ENCODE measurements around the gene SATB1. TPM values are rescaled to one million over a fixed set of nuclear protein-coding genes. Genes with fewer than 3 reads are reported as not detected.

SATB1 gene
- total RNA-seq, 1 experiment from 2014 or later: 2.7 TPM

DNA sequence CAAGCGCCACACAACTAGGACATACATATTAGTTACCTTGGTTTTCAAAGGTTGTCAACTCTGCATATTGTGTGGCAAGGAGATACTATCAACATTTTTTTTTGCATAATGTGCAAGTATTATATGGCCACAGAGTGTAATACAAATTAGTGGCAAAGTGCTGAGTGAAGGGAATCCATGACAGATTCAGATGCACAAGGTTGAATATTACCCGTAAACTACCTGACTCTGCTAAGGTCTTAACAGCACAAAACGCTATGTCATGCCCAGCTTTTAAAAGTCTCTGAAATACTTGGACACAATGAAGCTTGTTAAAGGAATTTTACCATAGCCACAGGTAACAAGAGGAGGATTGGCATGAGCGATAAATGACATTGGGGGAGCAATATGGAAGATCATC is 79.0 kb downstream of the SATB1 start:
- ATAC-seq: no peak
- no peak for DNase-seq (ENCODE audit: low read depth, low spot score)

DNA sequence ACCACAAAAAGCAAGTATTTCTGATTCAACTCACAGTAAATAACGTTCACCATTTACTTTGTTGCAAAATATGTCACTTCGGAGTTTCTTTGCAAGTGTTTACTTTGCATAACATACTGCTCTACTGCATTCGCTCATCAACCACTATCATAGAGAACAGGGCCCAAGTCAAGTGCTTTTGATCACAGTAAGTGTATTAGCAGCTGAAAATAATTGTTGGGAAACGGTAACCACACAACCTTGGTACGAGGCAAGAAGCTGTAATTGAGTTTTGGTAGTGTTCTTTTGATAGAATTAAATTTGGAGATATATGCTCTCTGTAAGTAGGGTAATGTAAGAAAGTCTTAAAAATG is 80.1 kb downstream of the SATB1 start:
- no TSS peak for BruUV-seq (replicated peaks)
- H3K27me3 ChIP-seq (ENCODE audit: insufficient read depth, low read length): no peaks in the 10 kb centered on the region
- no peaks in the 10 kb centered on the region for H3K9me3 ChIP-seq (ENCODE audit: control insufficient read depth in 1 of 2, insufficient read depth in 1 of 2, low read depth in 1 of 2, low read length in 2 of 2)
- H3K4me3 ChIP-seq (replicated peaks in 1 of 2; ENCODE audit: low read depth in 1 of 2, low read length in 2 of 2): no peak overlapping the region
- RAD21 ChIA-PET (ENCODE audit: low non-redundant PET in 1 of 2, low total read pairs in 2 of 2, uncharacterized antibody in 2 of 2, unreplicated experiment in 2 of 2): no interaction called here
- intact Hi-C loops (cut with micrococcal nuclease): no loop called here
- H3K9ac ChIP-seq (ENCODE audit: low read length): no peak overlapping the region
- POLR2A ChIA-PET: no interaction called here
- H3K36me3 ChIP-seq (ENCODE audit: control insufficient read depth in 1 of 2, insufficient read depth in 2 of 2, low read length in 2 of 2): no peaks in the 10 kb centered on the region
- H3K79me2 ChIP-seq (ENCODE audit: insufficient read depth, low read length): no peaks in the 10 kb centered on the region
- H2AFZ ChIP-seq (ENCODE audit: low read depth, low read length, poor library complexity, severe bottlenecking): no peak overlapping the region
- no peak overlapping the region for H3K4me2 ChIP-seq (ENCODE audit: low read length)
- no peak for ATAC-seq
- CTCF ChIA-PET: no interaction called here
- DNase-seq (ENCODE audit: low read depth, low spot score): no peak
- H4K20me1 ChIP-seq (ENCODE audit: insufficient read depth): no peaks in the 10 kb centered on the region
- H3K27ac ChIP-seq (ENCODE audit: low read depth, low read length): no peak overlapping the region
- no peaks in the 10 kb centered on the region for H3K4me1 ChIP-seq (ENCODE audit: control insufficient read depth in 1 of 2, insufficient read depth in 2 of 2, low read length in 2 of 2)
- H3K9me2 ChIP-seq (ENCODE audit: insufficient read depth): no peaks in the 10 kb centered on the region
- TF ChIP-seq SRF (IDR thresholded peaks at IDR 0.05; ENCODE audit: low read depth) (no peak), TCF7L2 (IDR thresholded peaks at IDR 0.05; ENCODE audit: borderline replicate concordance, extremely low read depth, insufficient read depth, insufficient read length) (no peak), JUND (IDR thresholded peaks at IDR 0.05) (no peak), EGR1 (IDR thresholded peaks at IDR 0.05; ENCODE audit: low read depth) (no peak), YY1 (IDR thresholded peaks at IDR 0.05; ENCODE audit: extremely low read depth, insufficient replicate concordance, low read depth, low read length) (no peak), ZNF274 (IDR thresholded peaks at IDR 0.05; ENCODE audit: low read depth, low read length) (no peak), ELF1 (IDR thresholded peaks at IDR 0.05; ENCODE audit: borderline replicate concordance, low read depth) (no peak), CBX3 (IDR thresholded peaks at IDR 0.05; ENCODE audit: low read depth) (no peak)
- TF ChIP-seq, protein P1, sequence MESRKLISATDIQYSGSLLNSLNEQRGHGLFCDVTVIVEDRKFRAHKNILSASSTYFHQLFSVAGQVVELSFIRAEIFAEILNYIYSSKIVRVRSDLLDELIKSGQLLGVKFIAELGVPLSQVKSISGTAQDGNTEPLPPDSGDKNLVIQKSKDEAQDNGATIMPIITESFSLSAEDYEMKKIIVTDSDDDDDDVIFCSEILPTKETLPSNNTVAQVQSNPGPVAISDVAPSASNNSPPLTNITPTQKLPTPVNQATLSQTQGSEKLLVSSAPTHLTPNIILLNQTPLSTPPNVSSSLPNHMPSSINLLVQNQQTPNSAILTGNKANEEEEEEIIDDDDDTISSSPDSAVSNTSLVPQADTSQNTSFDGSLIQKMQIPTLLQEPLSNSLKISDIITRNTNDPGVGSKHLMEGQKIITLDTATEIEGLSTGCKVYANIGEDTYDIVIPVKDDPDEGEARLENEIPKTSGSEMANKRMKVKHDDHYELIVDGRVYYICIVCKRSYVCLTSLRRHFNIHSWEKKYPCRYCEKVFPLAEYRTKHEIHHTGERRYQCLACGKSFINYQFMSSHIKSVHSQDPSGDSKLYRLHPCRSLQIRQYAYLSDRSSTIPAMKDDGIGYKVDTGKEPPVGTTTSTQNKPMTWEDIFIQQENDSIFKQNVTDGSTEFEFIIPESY (IDR thresholded peaks at IDR 0.05; ENCODE audit: extremely low read depth, insufficient replicate concordance, low read length): no peak
- TF ChIP-seq, protein P2, sequence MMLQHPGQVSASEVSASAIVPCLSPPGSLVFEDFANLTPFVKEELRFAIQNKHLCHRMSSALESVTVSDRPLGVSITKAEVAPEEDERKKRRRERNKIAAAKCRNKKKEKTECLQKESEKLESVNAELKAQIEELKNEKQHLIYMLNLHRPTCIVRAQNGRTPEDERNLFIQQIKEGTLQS (IDR thresholded peaks at IDR 0.05): no peak
- TF ChIP-seq, protein P3, sequence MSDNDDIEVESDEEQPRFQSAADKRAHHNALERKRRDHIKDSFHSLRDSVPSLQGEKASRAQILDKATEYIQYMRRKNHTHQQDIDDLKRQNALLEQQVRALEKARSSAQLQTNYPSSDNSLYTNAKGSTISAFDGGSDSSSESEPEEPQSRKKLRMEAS (IDR thresholded peaks at IDR 0.05): no peak
- TF ChIP-seq, protein P4, sequence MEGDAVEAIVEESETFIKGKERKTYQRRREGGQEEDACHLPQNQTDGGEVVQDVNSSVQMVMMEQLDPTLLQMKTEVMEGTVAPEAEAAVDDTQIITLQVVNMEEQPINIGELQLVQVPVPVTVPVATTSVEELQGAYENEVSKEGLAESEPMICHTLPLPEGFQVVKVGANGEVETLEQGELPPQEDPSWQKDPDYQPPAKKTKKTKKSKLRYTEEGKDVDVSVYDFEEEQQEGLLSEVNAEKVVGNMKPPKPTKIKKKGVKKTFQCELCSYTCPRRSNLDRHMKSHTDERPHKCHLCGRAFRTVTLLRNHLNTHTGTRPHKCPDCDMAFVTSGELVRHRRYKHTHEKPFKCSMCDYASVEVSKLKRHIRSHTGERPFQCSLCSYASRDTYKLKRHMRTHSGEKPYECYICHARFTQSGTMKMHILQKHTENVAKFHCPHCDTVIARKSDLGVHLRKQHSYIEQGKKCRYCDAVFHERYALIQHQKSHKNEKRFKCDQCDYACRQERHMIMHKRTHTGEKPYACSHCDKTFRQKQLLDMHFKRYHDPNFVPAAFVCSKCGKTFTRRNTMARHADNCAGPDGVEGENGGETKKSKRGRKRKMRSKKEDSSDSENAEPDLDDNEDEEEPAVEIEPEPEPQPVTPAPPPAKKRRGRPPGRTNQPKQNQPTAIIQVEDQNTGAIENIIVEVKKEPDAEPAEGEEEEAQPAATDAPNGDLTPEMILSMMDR (IDR thresholded peaks at IDR 0.05 in 2 of 3, conservative IDR thresholded peaks at IDR 0.05 in 1 of 3; ENCODE audit: borderline replicate concordance in 1 of 3, insufficient read depth in 1 of 3, low read depth in 2 of 3, low read length in 2 of 3): no peak

More for the DNA sequence above, 79.0 kb downstream of the SATB1 start:
- Histone ChIP-seq H3K4me2 (ENCODE audit: low read length) (no peak overlapping the region), H2AFZ (ENCODE audit: low read depth, low read length, poor library complexity, severe bottlenecking) (no peak overlapping the region), H3K9me3 (ENCODE audit: control insufficient read depth in 1 of 2, insufficient read depth in 1 of 2, low read depth in 1 of 2, low read length in 2 of 2) (no peaks in the 10 kb centered on the region), H3K4me3 (replicated peaks in 1 of 2; ENCODE audit: low read depth in 1 of 2, low read length in 2 of 2) (no peak overlapping the region), H3K36me3 (ENCODE audit: control insufficient read depth in 1 of 2, insufficient read depth in 2 of 2, low read length in 2 of 2) (no peaks in the 10 kb centered on the region), H3K27ac (ENCODE audit: low read depth, low read length) (no peak overlapping the region), H3K27me3 (ENCODE audit: insufficient read depth, low read length) (no peaks in the 10 kb centered on the region), H3K9me2 (ENCODE audit: insufficient read depth) (no peaks in the 10 kb centered on the region), H3K4me1 (ENCODE audit: control insufficient read depth in 1 of 2, insufficient read depth in 2 of 2, low read length in 2 of 2) (no peaks in the 10 kb centered on the region), H4K20me1 (ENCODE audit: insufficient read depth) (no peaks in the 10 kb centered on the region), H3K79me2 (ENCODE audit: insufficient read depth, low read length) (no peaks in the 10 kb centered on the region), H3K9ac (ENCODE audit: low read length) (no peak overlapping the region)
- ChIA-PET CTCF (no interaction called here), RAD21 (ENCODE audit: low non-redundant PET in 1 of 2, low total read pairs in 2 of 2, uncharacterized antibody in 2 of 2, unreplicated experiment in 2 of 2) (no interaction called here), POLR2A (no interaction called here)
- TF ChIP-seq ELF1 (IDR thresholded peaks at IDR 0.05; ENCODE audit: borderline replicate concordance, low read depth) (no peak), EZH2 (IDR thresholded peaks at IDR 0.05) (no peak)
- intact Hi-C loops (cut with micrococcal nuclease): no loop called here
- BruUV-seq (replicated peaks): no TSS peak
